IMR-90 (cell line): Measurements from ENCODE around the gene ZBED4. TPM values are rescaled to one million over a fixed set of nuclear protein-coding genes. Genes with fewer than 3 reads are reported as not detected.

Experiments used
- ATAC-seq: fragments of 200-7000 bp; cut with Tn5 transposase; 2 replicates; pipeline ENCODE4 v1.9.1; 2020; ENCODE audit warnings: low read depth, mild to moderate bottlenecking, moderate library complexity
- BruUV-seq: library from RNA; stranded (reverse); fragments of 400-500 nt; replicated peaks from 2 replicates; lab custom pipeline; 2021; lab: Mats Ljungman, UMichigan
- CTCF ChIA-PET: fragments of 300-600 bp; formaldehyde crosslinking; extraction: SDS; loops from one replicate; lab custom pipeline; 2021; ENCODE audit warnings: antibody characterized with exemption; lab: Yijun Ruan, JAX
- POLR2A ChIA-PET: fragments of 300-600 bp; sonication (Branson Sonifier 250); formaldehyde crosslinking; loops from one replicate; lab custom pipeline; 2022; ENCODE audit warnings: antibody characterized with exemption; ENCODE audit not compliant: unreplicated experiment; lab: Charles Lee
- DNase-seq: peaks from one replicate; pipeline ENCODE4 v3.0.0; 2013
- H2AFZ ChIP-seq: replicated peaks from 2 replicates; pipeline ENCODE3; 2013; ENCODE audit warnings: low read length, mild to moderate bottlenecking; ENCODE audit not compliant: poor library complexity
- H2AK5ac ChIP-seq: 2 replicates; pipeline ENCODE4 v1.6.1; 2013; ENCODE audit warnings: low read depth, low read length, inconsistent platforms
- H2AK9ac ChIP-seq: replicated peaks from 2 replicates; pipeline ENCODE3; 2013; ENCODE audit warnings: mild to moderate bottlenecking, low read depth, low read length, moderate library complexity; ENCODE audit not compliant: poor library complexity
- H2BK120ac ChIP-seq: 2 replicates; pipeline ENCODE4 v1.6.1; 2013; ENCODE audit warnings: low read depth, low read length, inconsistent platforms
- H2BK15ac ChIP-seq: 3 replicates; pipeline ENCODE4 v1.6.1; 2013; ENCODE audit warnings: low read depth, low read length, inconsistent platforms
- H2BK20ac ChIP-seq: 2 replicates; pipeline ENCODE4 v1.6.1; 2013; ENCODE audit warnings: low read depth, mild to moderate bottlenecking, inconsistent platforms, low read length, moderate library complexity
- H2BK5ac ChIP-seq: 2 replicates; pipeline ENCODE4 v1.6.1; 2013; ENCODE audit warnings: mild to moderate bottlenecking, low read depth, low read length, inconsistent platforms; ENCODE audit not compliant: poor library complexity, severe bottlenecking
- H3K14ac ChIP-seq: replicated peaks from 2 replicates; pipeline ENCODE4 v1.6.1; 2013; ENCODE audit warnings: low read depth, low read length, inconsistent platforms
- H3K18ac ChIP-seq: 2 replicates; pipeline ENCODE4 v1.6.1; 2013; ENCODE audit warnings: low read depth, low read length, control low read depth
- H3K23ac ChIP-seq: 2 replicates; pipeline ENCODE4 v1.6.1; 2013; ENCODE audit warnings: low read depth, low read length, inconsistent platforms
- H3K27ac ChIP-seq: 2 replicates; pipeline ENCODE4 v1.5.1; 2013; ENCODE audit warnings: mild to moderate bottlenecking, control low read depth, low read length; ENCODE audit not compliant: insufficient read depth
- H3K27me3 ChIP-seq: 2 replicates; pipeline ENCODE4 v1.6.1; 2013; ENCODE audit warnings: low read length; ENCODE audit not compliant: control insufficient read depth, insufficient read depth
- H3K36me3 ChIP-seq: 2 replicates; pipeline ENCODE4 v1.6.1; 2013; ENCODE audit warnings: low read length, mixed read lengths; ENCODE audit not compliant: control insufficient read depth, insufficient read depth
- H3K4ac ChIP-seq: 2 replicates; pipeline ENCODE4 v1.6.1; 2013; ENCODE audit warnings: low read depth, low read length, inconsistent platforms
- H3K4me1 ChIP-seq: 2 replicates; pipeline ENCODE4 v1.6.1; 2013; ENCODE audit warnings: low read length, mixed read lengths; ENCODE audit not compliant: control insufficient read depth, insufficient read depth
- H3K4me2 ChIP-seq: 2 replicates; pipeline ENCODE4 v1.6.1; 2013; ENCODE audit warnings: low read depth, mild to moderate bottlenecking, control low read depth, low read length, moderate library complexity
- H3K4me3 ChIP-seq: 2 replicates; pipeline ENCODE4 v1.5.1; 2013; ENCODE audit warnings: low read depth, mild to moderate bottlenecking, control low read depth, low read length, moderate library complexity; ENCODE audit not compliant: insufficient read depth
- H3K56ac ChIP-seq: 2 replicates; pipeline ENCODE4 v1.6.1; 2013; ENCODE audit warnings: low read length, inconsistent platforms; ENCODE audit not compliant: insufficient read depth; ENCODE audit errors: extremely low read depth
- H3K79me1 ChIP-seq, 2 experiments: 2 replicates each; pipeline ENCODE4 v1.6.1; 2013; ENCODE audit warnings: low read length in 2 of 2, inconsistent platforms in 1 of 2, low read depth in 1 of 2
- H3K9ac ChIP-seq: 2 replicates; pipeline ENCODE4 v1.6.1; 2013; ENCODE audit warnings: low read depth, low read length, control low read depth
- H3K9me1 ChIP-seq: 2 replicates; pipeline ENCODE4 v1.6.1; 2013; ENCODE audit warnings: low read length, inconsistent platforms; ENCODE audit not compliant: insufficient read depth
- H3K9me3 ChIP-seq: 2 replicates; pipeline ENCODE4 v1.6.1; 2013; ENCODE audit warnings: low read length; ENCODE audit not compliant: control insufficient read depth, insufficient read depth
- H4K20me1 ChIP-seq: 2 replicates; pipeline ENCODE4 v1.6.1; 2013; ENCODE audit warnings: low read length, inconsistent platforms; ENCODE audit not compliant: insufficient read depth
- H4K5ac ChIP-seq: 2 replicates; pipeline ENCODE4 v1.6.1; 2013; ENCODE audit warnings: mild to moderate bottlenecking, low read depth, low read length, control low read depth
- H4K8ac ChIP-seq, 2 experiments: 2 replicates each; pipeline ENCODE4 v1.6.1; 2013; ENCODE audit warnings: low read depth in 2 of 2, low read length in 2 of 2, control low read depth in 1 of 2, inconsistent platforms in 1 of 2
- H4K91ac ChIP-seq: 2 replicates; pipeline ENCODE4 v1.6.1; 2013; ENCODE audit warnings: low read depth, low read length, inconsistent platforms; ENCODE audit not compliant: insufficient read depth
- BHLHE40 ChIP-seq: fragments of 150-350 bp; IDR thresholded peaks from 2 replicates; pipeline ENCODE4 v1.6.1; 2016; ENCODE audit warnings: mild to moderate bottlenecking, low read depth, low read length
- CHD1 ChIP-seq: IDR thresholded peaks from 2 replicates; pipeline ENCODE4 v1.6.1; 2012; ENCODE audit warnings: low read depth, low read length, improper control_type of control experiment
- FOS ChIP-seq: fragments of 150-350 bp; IDR thresholded peaks from 2 replicates; pipeline ENCODE4 v1.6.1; 2016; ENCODE audit warnings: low read depth, low read length
- MAFK ChIP-seq: IDR thresholded peaks from 2 replicates; pipeline ENCODE4 v1.6.1; 2012; ENCODE audit warnings: low read depth, low read length, improper control_type of control experiment
- MAZ ChIP-seq: IDR thresholded peaks from 2 replicates; pipeline ENCODE4 v1.6.1; 2012; ENCODE audit warnings: low read depth, mild to moderate bottlenecking, low read length, improper control_type of control experiment, moderate library complexity, borderline replicate concordance
- MXI1 ChIP-seq: IDR thresholded peaks from 2 replicates; pipeline ENCODE4 v1.6.1; 2012; ENCODE audit warnings: low read depth, mild to moderate bottlenecking, low read length, moderate library complexity, borderline replicate concordance
- NFE2L2 ChIP-seq: fragments of 150-350 bp; IDR thresholded peaks from 2 replicates; pipeline ENCODE4 v1.6.1; 2016; ENCODE audit warnings: low read depth, mild to moderate bottlenecking, low read length
- POLR2A ChIP-seq: IDR thresholded peaks from 2 replicates; pipeline ENCODE4 v1.6.1; 2012; ENCODE audit warnings: mild to moderate bottlenecking, low read depth, low read length
- RAD21 ChIP-seq: IDR thresholded peaks from 2 replicates; pipeline ENCODE4 v1.6.1; 2012; ENCODE audit warnings: low read length, improper control_type of control experiment
- RCOR1 ChIP-seq: IDR thresholded peaks from 2 replicates; pipeline ENCODE4 v1.6.1; 2012; ENCODE audit warnings: mild to moderate bottlenecking, low read length, improper control_type of control experiment; ENCODE audit not compliant: insufficient replicate concordance
- RFX5 ChIP-seq: IDR thresholded peaks from 2 replicates; pipeline ENCODE4 v1.8.0; 2012; ENCODE audit warnings: low read depth, mild to moderate bottlenecking, low read length, moderate library complexity
- SMC3 ChIP-seq: fragments of 150-350 bp; IDR thresholded peaks from 2 replicates; pipeline ENCODE4 v1.6.1; 2016; ENCODE audit warnings: low read depth, mild to moderate bottlenecking, antibody characterized with exemption, low read length, moderate library complexity
- WGBS, 2 experiments: methylation state at CpG; one replicate each; pipeline versions ENCODE4 v1.1.5 to v1.1.7; 2013; ENCODE audit warnings: missing lambda C conversion rate in 2 of 2; ENCODE audit not compliant: insufficient read length in 1 of 2; ENCODE audit errors: extremely low coverage in 2 of 2; 5-methylcytosine and 5-hydroxymethylcytosine counted together
- dilution Hi-C: fragments of 300-500 bp; cut with HindIII; formaldehyde crosslinking; loops from one replicate; pipeline ENCODE4 v1.14.3; 2018; ENCODE audit warnings: low sequenced_read_pairs; ENCODE audit not compliant: unreplicated experiment
- in situ Hi-C: fragments of 300-500 bp; cut with MboI; formaldehyde crosslinking; loops from 3 replicates; pipeline ENCODE4 v1.14.3; 2019; ENCODE audit warnings: low sequenced_read_pairs, inconsistent platforms, mixed read lengths
- intact Hi-C: fragments of 100-400 bp; cut with micrococcal nuclease; formaldehyde crosslinking; loops from 2 replicates; pipeline ENCODE4 v1.10.0; 2022
- polyA plus RNA-seq, 3 experiments: library from polyadenylated mRNA; depleted of rRNA; stranded (reverse); fragments of >200 nt; gene quantifications; 2 replicates each; pipeline ENCODE4 v1.2.3, GENCODE V29; 2012; ENCODE audit warnings: low replicate concordance in 1 of 3
- total RNA-seq: library from RNA; depleted of rRNA; stranded (reverse); fragments of >200 nt; gene quantifications from 2 replicates; pipeline ENCODE4 v1.2.3, GENCODE V29; 2012
- TF ChIP-seq, protein P1 (sequence below): fragments of 150-350 bp; IDR thresholded peaks from 2 replicates; pipeline ENCODE4 v1.6.1; 2016; ENCODE audit warnings: low read depth, mild to moderate bottlenecking, low read length, moderate library complexity, borderline replicate concordance
- TF ChIP-seq, protein P2 (sequence below): fragments of 150-350 bp; IDR thresholded peaks from 2 replicates; pipeline ENCODE4 v1.6.1; 2017; ENCODE audit warnings: mild to moderate bottlenecking, antibody characterized with exemption, low read length, low read depth
- TF ChIP-seq, protein P3 (sequence below): conservative IDR thresholded peaks from 2 replicates; pipeline ENCODE4 v1.5.1; 2012; ENCODE audit warnings: mild to moderate bottlenecking, low read depth, low read length, improper control_type of control experiment

Gene ZBED4
- total and polyA plus RNA-seq, 2 of the 4 experiments (the other 2 are of a cell fraction) = 9.3 to 10.5 TPM

DNA sequence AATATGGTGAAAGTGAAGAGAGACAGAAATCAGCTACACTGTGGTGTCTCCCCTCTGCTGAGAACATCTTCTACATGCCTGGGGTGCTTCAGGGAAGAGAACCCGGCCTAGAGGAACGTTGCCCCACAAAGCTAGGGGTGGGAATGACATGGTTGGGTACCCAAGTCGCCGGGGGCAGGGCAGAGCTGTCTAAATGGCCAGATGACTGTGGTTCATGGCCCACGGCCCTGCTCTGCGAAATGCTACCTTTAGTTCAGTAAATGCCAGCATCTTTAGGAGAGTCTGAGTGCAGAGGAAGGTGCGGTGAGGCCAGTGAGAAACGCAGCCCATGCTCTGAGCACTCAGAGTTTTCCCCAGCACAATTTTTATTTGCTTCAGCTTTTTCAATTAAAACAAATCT is 38.8 kb upstream of the ZBED4 start:
- Histone ChIP-seq H2AK9ac (no peak overlapping the region), H3K9me3 (no peaks in the 10 kb centered on the region), H4K91ac (no peak overlapping the region), H4K8ac (no peak overlapping the region), H2AFZ (no peak overlapping the region), H3K4ac (no peak overlapping the region), H3K14ac (no peak overlapping the region), H3K27me3 (no peaks in the 10 kb centered on the region), H3K4me2 (no peak overlapping the region), H3K9me1 (peaks cover 26% of the 10 kb centered on the region), H3K4me1 (peaks cover 12% of the 10 kb centered on the region), H3K36me3 (peaks cover 49% of the 10 kb centered on the region), H3K56ac (no peak overlapping the region), H2BK5ac (no peak overlapping the region), H2BK120ac (no peak overlapping the region), H2BK15ac (no peak overlapping the region), H2BK20ac (no peak overlapping the region), H3K23ac (no peak overlapping the region), H3K27ac (no peak overlapping the region), H4K5ac (no peak overlapping the region), H3K4me3 (no peak overlapping the region), H3K79me1 (peaks cover 0 to 76% of the 10 kb centered on the region in 2 experiments; a peak in 3 of 4 replicates), H3K18ac (no peak overlapping the region), H2AK5ac (no peak overlapping the region), H3K9ac (no peak overlapping the region), H4K20me1 (peaks cover 96% of the 10 kb centered on the region)
- dilution Hi-C loops (no loop called here), in situ Hi-C loops (loop anchor here (25.0 kb wide), 2 partner anchors 97 to 397 kb away; partner anchors contain the start of genes ALG12, CRELD2 and SELENOO), intact Hi-C loops (no loop called here)
- 77% methylated on average over 3 of the region's 8 CpGs; no CpG with 5 or more reads in 1 of the 2 experiments for WGBS, 2 experiments
- ATAC-seq (no peak), DNase-seq (no peak)
- no peak for TF ChIP-seq MAFK
- TF ChIP-seq FOS = no peak
- no peak for TF ChIP-seq CHD1
- TF ChIP-seq, protein P1, sequence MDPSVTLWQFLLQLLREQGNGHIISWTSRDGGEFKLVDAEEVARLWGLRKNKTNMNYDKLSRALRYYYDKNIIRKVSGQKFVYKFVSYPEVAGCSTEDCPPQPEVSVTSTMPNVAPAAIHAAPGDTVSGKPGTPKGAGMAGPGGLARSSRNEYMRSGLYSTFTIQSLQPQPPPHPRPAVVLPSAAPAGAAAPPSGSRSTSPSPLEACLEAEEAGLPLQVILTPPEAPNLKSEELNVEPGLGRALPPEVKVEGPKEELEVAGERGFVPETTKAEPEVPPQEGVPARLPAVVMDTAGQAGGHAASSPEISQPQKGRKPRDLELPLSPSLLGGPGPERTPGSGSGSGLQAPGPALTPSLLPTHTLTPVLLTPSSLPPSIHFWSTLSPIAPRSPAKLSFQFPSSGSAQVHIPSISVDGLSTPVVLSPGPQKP = no peak
- TF ChIP-seq RAD21 = no peak
- TF ChIP-seq RFX5 = no peak
- TF ChIP-seq SMC3 = no peak
- no peak for TF ChIP-seq POLR2A
- no peak for TF ChIP-seq BHLHE40
- no peak for TF ChIP-seq RCOR1
- TF ChIP-seq NFE2L2 = no peak
- TF ChIP-seq, protein P2, sequence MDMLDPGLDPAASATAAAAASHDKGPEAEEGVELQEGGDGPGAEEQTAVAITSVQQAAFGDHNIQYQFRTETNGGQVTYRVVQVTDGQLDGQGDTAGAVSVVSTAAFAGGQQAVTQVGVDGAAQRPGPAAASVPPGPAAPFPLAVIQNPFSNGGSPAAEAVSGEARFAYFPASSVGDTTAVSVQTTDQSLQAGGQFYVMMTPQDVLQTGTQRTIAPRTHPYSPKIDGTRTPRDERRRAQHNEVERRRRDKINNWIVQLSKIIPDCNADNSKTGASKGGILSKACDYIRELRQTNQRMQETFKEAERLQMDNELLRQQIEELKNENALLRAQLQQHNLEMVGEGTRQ = no peak
- TF ChIP-seq MXI1 = no peak
- TF ChIP-seq MAZ = no peak
- TF ChIP-seq, protein P3, sequence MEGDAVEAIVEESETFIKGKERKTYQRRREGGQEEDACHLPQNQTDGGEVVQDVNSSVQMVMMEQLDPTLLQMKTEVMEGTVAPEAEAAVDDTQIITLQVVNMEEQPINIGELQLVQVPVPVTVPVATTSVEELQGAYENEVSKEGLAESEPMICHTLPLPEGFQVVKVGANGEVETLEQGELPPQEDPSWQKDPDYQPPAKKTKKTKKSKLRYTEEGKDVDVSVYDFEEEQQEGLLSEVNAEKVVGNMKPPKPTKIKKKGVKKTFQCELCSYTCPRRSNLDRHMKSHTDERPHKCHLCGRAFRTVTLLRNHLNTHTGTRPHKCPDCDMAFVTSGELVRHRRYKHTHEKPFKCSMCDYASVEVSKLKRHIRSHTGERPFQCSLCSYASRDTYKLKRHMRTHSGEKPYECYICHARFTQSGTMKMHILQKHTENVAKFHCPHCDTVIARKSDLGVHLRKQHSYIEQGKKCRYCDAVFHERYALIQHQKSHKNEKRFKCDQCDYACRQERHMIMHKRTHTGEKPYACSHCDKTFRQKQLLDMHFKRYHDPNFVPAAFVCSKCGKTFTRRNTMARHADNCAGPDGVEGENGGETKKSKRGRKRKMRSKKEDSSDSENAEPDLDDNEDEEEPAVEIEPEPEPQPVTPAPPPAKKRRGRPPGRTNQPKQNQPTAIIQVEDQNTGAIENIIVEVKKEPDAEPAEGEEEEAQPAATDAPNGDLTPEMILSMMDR = no peak
- no TSS peak for BruUV-seq
- CTCF ChIA-PET = no interaction called here
- POLR2A ChIA-PET = no interaction called here
